SK-N-SH (cell line): ENCODE measurements around the gene THSD4.

ENCODE experiments used
- CHD2 ChIP-seq: fragments of 150-350 bp; IDR thresholded peaks from 2 replicates; pipeline ENCODE4 v1.6.1; 2018; ENCODE audit warnings: low read length; ENCODE audit not compliant: partially characterized antibody
- CTCF ChIP-seq: fragments of 200-600 bp; sonication (generic); IDR thresholded peaks from 2 replicates; pipeline ENCODE4 v1.6.1; 2017; ENCODE audit warnings: antibody characterized with exemption, mild to moderate bottlenecking, moderate library complexity
- ELF1 ChIP-seq: IDR thresholded peaks from 2 replicates; pipeline ENCODE4 v1.4.0; 2012
- FOXJ3 ChIP-seq: sonication (generic); formaldehyde crosslinking; IDR thresholded peaks from 2 replicates; pipeline ENCODE4 v1.5.1; 2020; ENCODE audit warnings: mild to moderate bottlenecking, missing genetic modification reagents
- IRF3 ChIP-seq: fragments of 150-350 bp; IDR thresholded peaks from 2 replicates; pipeline ENCODE4 v1.6.1; 2016; ENCODE audit warnings: mild to moderate bottlenecking, low read depth, low read length
- JUND ChIP-seq: IDR thresholded peaks from 2 replicates; pipeline ENCODE4 v1.4.0; 2012
- MXI1 ChIP-seq: IDR thresholded peaks from 2 replicates; pipeline ENCODE4 v1.6.1; 2012; ENCODE audit warnings: mild to moderate bottlenecking, low read depth, low read length, improper control_type of control experiment
- RXRA ChIP-seq: IDR thresholded peaks from 2 replicates; pipeline ENCODE4 v1.4.0; 2012; ENCODE audit warnings: low read depth, mild to moderate bottlenecking, borderline replicate concordance
- SIN3A ChIP-seq: IDR thresholded peaks from 2 replicates; pipeline ENCODE4 v1.6.1; 2012; ENCODE audit warnings: low read depth, mild to moderate bottlenecking, low read length, moderate library complexity, borderline replicate concordance
- USF2 ChIP-seq: fragments of 150-350 bp; IDR thresholded peaks from 2 replicates; pipeline ENCODE4 v1.6.1; 2017; ENCODE audit warnings: antibody characterized with exemption, low read length, low read depth, borderline replicate concordance

DNA sequence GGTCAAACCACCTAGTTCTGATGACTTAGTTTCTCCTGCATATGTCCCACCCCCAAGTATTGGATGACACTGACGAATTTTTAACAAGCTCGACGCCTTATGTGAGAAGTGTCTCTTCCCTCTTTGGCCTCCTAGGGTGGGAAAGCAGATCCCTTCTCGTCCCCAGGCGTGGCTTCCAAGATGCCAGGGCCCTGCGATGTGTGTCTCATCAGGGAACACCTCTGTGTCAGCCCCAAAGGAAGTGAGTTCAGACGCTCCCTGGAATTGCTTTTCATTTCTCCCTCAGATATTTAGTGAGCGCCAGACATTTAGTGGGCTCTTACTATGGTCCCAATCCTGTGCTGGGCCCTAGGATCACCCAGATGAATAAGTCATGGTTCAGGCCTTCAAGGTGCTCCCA is 482.4 kb downstream of the THSD4 start:
- no peak for TF ChIP-seq RXRA
- TF ChIP-seq JUND: no peak
- TF ChIP-seq CHD2: no peak
- TF ChIP-seq FOXJ3: no peak
- no peak for TF ChIP-seq ELF1
- TF ChIP-seq IRF3: no peak
- no peak for TF ChIP-seq CTCF
- no peak for TF ChIP-seq USF2
- TF ChIP-seq SIN3A: no peak
- TF ChIP-seq MXI1: no peak
